Umbilical cord (tissue), 2 donors: Measurements from ENCODE around the gene RAX2. TPM values are rescaled to one million over a fixed set of nuclear protein-coding genes. Genes with fewer than 3 reads are reported as not detected.
"Not testable (repeated sequence)": the region's sequence is repeated elsewhere in the genome, so short reads cannot be mapped to it uniquely, and the experiment has no call there.

ENCODE experiments used
- DNase-seq: peaks from one replicate; pipeline ENCODE4 v3.0.0-alpha.2; 2015; ENCODE audit warnings: low spot score
- total RNA-seq: library from RNA; depleted of rRNA; stranded (reverse); fragments of >200 nt; gene quantifications from one replicate; pipeline ENCODE4 v1.2.3, GENCODE V29; 2014; ENCODE audit warnings: low replicate concordance; ENCODE audit not compliant: insufficient read depth

Gene RAX2
- total RNA-seq, result 0.96 TPM

DNA sequence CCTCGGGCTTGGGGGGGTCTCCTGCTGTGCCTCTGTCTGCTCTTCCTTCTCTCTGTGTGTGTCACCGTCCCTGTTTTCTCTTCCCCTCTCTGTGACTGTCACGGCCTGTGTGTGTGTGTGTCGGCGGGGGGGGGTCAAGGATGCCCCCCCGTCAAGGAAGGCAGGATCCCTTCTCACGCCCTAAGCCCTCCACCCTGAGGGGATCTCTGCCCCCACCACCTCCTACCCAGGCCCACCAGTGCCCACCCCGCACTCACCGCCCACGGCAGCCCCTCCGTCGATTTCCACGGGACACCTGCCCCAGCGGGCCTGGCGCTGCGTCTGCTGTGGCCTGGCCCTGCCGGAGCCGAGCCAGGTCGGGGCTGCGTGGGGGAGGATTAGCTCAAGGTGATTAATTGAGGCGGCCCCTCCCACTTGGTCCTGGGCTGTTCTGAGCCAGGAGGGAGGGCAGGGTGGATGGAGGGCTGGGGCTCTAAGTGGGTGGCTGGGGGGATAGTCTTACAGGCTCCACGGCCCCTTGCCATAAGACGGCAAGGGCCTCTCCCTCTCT, at the start of gene RAX2:
RAX2 (minus strand) TSS at position 323 of the 550 bp plus-strand sequence. CDS start 486 bp downstream, outside the sequence.
- DNase-seq, result no peak

- DNase-seq, result no peak
Measured at GRCh38 chr19:3821156-3821555, 49.1 kb upstream of the RAX2 start.

- no peak for DNase-seq
Measured at GRCh38 chr19:3819989-3820388, 48.0 kb upstream of the RAX2 start.

GRCh38 chr19:3818918-3819317, 46.9 kb upstream of the RAX2 start:
- DNase-seq, result no peak

GRCh38 chr19:3818466-3818865, 46.4 kb upstream of the RAX2 start:
- DNase-seq, result no peak

- no peak for DNase-seq
Measured at GRCh38 chr19:3817761-3818160, 45.7 kb upstream of the RAX2 start.

DNA sequence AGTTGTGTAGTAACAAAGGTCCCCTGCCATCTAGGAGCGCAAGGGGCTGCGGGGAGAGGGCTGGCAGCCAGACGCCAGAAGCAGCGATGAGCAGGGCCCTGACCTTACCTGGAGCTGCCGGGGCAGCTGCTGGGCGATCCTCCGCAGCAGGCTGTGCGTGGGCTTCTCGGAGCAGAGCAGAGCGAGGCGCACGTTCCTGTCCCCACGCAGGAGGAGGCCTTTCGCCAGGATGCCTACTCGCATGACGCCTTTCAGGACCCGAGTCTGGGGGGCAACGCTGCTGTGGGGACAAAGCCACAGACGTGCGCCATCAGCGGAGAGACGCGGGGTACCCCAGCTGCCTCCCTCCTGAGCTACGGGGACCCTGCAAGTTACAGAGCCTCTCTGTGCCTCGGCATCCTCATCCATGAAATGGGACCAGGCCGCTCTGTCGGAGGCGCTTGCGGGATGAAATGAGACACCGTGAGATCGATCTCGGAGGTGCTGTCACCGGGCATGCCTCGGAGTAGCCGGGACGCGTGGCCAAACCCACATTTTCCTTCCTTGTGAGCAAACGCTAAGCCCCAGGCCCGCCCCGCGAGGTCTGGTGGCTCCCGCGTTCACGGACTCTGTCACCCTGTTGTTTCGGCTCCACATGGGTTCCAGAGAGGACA, 44.7 kb upstream of the RAX2 start:
- DNase-seq, result no peak

GRCh38 chr19:3816148-3816547, 44.1 kb upstream of the RAX2 start:
- DNase-seq, result not testable (repeated sequence)

DNA sequence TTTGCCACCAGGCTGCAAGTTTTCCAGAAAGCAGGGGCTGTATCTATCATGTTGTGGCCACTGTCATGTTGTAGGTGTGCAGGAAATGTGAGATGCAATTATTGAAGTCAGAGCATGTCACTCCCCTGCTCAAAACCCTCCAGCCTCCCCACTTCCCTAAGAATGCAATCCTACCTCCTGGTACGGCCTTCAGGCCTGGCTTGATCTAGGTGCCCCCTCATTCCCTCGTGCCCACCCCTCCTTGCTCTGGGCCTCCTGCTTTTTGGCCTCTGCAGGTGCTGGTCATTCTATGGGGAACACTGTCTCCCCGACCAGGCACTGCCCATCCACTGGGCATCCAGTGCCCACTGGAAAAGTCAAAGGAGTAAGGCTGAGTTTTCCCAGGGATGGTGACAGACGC, 42.6 kb upstream of the RAX2 start:
- DNase-seq, result no peak

DNA sequence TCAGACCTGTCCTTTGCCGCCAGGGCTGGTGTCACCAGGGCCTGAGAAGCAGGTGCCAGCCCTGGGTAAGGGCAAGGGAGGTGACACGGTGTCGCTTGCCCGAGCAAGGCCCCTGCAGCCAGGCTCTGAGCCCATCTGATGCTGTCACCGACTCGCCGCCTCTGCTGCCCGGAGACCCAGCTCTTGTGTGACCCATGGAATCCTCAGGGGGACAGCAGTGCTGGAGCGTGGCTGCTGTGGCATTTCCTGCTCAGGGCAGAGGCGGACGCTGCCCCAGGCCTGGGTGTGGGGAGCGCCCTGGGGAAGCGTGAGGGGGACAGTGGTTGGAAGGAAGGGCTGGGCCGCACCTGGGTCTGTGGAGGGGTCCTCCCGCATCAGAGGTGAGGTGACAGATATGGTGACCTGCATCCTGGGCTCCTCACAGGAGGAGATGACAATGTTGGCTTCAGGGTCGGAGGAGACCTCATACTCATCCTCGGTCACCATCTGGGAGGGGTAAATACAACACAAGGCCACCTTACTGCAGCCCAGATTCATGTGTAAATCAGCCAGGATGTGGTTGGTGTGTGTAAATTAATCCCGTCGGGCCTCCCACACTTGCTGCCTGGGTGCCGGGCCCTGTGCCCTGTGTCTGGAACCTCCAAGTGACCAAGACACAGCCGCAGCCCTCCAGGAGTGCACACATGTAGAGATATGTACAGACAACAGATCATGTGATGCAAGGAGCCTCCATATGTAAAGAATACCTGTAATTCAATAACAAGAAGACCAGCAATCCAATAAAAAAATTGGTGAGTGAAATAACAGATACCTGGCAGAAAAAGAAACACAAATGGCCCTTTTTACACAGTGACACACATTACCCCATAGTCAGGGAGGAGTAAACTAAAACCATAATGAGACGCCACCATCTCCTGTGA, 41.7 kb upstream of the RAX2 start:
- DNase-seq, result no peak

- DNase-seq, result no peak
Measured at GRCh38 chr19:3810708-3811355, 38.8 kb upstream of the RAX2 start.

DNA sequence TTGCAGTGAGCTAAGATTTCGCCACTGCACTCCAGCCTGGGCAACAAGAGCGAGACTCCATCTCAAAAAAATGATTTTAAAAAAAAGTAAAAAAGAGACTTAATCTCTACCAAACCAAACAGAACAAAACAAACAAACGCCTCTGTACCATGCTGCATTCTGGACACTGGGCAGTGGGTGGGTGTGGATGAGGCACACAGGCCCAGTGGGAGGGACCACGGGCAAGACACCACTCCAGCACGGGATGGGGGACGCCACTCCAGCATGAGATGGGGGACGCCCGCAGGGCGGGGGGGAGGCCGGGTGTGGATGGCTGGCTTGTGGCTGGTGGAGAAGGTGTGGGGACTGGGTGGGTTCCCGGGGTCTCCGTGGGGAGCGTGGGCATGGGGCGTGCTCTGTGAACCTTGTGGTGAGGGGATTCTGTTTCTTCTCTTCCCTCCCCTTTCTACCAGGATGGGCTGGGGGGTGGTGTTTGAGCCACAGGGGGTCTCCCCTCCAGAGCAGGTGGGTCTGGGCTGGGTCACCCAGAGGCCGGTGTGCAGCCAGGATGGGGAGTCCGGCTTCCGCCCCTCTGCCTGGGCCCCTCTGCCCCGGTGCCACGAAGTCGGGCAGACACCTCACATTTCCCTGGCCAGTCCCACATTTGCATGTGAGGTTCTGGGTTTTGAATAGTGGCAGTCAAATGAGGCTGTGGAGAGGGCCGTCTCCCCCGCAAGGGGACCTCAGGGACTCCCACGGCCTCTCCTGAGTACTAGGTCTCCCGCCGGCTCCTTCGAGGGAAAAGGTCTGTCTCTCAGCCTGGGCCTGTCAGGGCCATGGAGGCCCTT, 38.1 kb upstream of the RAX2 start:
- DNase-seq, result no peak

- DNase-seq, result no peak
Measured at GRCh38 chr19:3808420-3809143, 36.6 kb upstream of the RAX2 start.

GRCh38 chr19:3807574-3808354, 35.7 kb upstream of the RAX2 start:
- DNase-seq, result no peak

DNA sequence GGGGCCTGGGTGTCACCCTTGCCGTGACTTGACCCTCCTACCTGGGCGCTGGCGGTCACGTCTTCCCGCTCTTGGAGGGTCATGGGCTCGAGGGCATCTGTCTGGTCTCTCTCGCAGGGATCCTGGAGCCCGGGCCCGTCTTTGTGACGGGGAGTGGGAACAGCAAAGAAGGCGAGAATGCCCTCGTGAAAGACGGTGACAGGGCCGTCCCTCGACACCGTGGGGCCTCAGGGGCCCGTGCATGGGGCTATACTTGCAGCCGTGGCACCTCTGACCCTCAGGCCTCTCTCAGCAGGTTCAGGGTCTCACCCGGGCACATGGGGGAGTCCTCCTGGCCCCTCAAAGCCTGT, 35.1 kb upstream of the RAX2 start:
- DNase-seq, result no peak

GRCh38 chr19:3805859-3806258, 33.8 kb upstream of the RAX2 start:
- no peak for DNase-seq

GRCh38 chr19:3804429-3804828, 32.4 kb upstream of the RAX2 start:
- DNase-seq, result no peak

GRCh38 chr19:3803986-3804385, 32.0 kb upstream of the RAX2 start:
- no peak for DNase-seq

- DNase-seq, result no peak
Measured at GRCh38 chr19:3803114-3803888, 31.3 kb upstream of the RAX2 start.
